GM18508 (cell line): ENCODE measurements around the gene SLC25A21.

Experiments
- ATAC-seq: cut with Tn5 transposase; IDR thresholded peaks from one replicate; pipeline ENCODE4 v1.9.1; 2021; ENCODE audit warnings: moderate number of reproducible peaks; ENCODE audit not compliant: insufficient read depth, unreplicated experiment

SLC25A21 gene

GRCh38 chr14:37051680-37052079 is 120.7 kb downstream of the SLC25A21 start:
- ATAC-seq = no peak

DNA sequence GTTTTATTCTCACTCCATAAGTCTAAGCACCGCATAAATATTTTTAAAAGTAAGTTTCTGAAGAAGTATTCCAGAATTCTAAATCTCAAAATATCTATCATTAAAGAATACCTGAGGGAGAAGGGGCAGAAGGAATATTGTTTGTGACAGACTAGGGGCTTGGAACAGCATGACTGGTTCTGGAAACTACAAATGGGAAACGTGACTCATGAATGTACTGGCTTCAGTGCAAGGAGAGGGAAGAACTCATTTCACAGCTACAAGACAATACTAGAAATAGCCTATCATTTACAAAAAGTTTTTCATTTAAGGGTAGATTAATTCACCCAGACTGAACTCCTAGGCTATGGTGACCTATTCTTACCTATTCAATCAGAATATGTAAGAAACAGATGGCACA is 121.3 kb downstream of the SLC25A21 start:
- no peak for ATAC-seq

GRCh38 chr14:37048666-37049071 is 123.7 kb downstream of the SLC25A21 start:
- ATAC-seq = no peak

DNA sequence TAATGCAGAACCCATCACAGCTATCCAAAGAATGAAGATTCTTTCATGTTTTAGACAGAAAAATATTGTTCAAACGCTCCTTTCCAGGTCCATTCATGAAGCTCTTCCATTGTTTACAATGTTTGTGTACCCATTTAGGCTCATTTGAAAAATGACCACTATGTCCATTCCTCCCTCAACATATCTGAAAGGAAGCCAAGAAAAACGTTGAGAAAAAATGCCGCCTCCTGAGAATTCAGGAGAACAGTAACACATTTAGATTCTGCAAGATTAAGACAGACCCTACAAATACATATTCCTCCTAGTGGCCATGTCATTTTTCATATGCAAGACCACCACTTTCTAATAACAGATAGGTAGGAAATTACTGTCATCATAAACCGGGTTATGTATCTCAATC is 124.4 kb downstream of the SLC25A21 start:
- no peak for ATAC-seq

DNA sequence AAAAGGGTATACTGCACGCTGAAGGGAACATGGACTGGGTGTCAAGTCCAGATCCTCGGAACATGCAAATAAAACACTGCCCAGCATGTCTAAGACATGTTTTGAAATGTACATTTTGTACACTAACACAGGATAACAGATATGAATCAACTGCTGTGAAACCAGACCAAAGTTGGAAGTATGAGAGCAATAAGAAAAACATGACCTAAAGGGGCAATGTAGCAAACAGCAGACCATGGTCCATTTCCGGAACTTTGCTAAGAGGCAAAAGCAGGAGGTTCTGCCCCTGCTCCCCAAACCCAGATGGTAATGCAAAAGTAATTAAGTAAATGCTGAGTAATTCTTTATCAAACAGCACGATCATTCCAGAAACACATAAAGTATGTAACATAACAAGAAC is 125.2 kb downstream of the SLC25A21 start:
- ATAC-seq = no peak

DNA sequence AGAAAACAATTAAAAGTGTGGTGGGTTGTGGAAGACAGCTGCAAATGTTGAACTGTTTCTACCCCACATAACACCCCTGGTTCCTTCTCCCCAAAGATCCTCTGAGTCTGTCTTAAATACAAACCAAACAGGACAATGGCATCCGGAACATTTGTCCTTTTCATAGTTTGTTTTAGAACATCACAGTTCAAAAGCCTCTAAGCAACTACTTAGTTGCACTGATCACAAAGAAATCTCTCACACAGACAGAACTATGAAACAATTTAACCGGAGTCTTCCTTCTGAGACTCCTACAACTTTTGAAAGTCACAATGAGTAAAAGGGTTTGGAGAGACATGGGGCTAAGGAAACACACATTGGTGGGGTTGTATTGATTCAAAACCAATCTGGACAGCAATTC is 125.6 kb downstream of the SLC25A21 start:
- ATAC-seq = no peak

DNA sequence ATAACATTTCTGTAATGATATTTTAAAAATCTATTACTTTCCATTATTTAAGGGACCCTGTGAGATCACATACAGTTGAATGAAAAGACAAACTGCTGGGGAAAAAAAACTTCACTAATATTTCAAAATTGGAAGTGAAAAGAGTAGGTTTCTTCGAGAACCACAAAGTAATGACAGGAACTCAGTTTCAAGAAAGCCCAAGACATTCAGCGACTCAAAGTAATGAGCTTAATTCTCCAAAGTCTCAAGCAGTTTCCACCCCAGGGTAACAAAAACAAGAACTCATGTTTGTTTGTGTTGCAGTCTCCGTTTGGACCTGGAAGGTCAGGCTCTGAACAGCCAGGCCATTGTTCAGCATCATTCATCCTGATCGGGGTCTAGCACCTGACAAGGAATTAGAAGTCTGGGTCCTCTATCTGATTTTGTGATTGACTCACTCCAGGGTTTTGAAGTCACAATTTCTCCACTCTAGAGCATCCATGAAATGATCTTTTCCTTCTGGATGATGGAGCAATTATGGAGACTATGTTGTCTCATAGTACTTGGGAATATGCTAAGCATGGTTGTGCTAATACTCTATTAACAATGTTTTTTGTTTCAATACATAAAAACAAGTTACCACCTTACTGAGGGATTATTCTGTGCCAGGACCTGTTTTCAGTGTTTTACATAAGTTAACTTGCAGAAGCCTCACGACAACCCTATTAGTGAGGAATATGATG is 126.9 kb downstream of the SLC25A21 start:
- no peak for ATAC-seq

DNA sequence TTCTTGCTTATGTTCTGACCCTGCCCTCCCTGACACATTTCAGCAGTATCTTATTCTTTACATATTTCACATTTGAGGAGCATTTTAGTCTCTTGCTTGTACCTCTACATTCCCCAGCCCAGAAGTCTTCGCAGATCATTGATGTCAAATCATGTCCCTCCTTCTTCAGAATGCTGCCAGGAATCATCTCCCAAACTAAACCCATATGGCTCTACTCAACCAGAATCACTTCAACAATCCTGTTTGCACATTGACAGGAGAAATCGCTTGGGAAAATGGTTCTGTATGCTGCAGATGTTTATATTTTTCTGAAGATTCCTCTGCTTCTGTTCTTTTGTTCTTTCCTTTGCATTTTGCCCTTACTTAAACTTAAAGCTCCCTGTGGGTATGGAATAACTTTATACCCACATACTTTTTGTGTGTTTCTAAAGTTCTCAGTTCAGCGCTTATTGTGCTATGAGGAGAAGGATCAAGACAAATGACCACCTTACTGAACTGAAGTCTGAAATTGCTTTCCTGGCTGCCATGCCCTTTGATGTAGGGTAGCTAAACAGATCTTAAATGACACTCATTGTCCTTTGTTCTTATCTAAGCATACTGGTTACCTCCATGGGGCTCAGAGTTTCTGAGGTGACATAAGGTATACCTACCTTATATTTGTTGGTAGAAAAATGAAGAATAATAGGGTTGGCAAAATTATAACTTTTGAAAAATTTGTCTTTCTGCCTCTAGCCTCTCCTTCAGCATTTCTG is 134.6 kb downstream of the SLC25A21 start:
- no peak for ATAC-seq

GRCh38 chr14:37036669-37037341 is 135.6 kb downstream of the SLC25A21 start:
- ATAC-seq = no peak

GRCh38 chr14:37035401-37035800 is 137.0 kb downstream of the SLC25A21 start:
- no peak for ATAC-seq

DNA sequence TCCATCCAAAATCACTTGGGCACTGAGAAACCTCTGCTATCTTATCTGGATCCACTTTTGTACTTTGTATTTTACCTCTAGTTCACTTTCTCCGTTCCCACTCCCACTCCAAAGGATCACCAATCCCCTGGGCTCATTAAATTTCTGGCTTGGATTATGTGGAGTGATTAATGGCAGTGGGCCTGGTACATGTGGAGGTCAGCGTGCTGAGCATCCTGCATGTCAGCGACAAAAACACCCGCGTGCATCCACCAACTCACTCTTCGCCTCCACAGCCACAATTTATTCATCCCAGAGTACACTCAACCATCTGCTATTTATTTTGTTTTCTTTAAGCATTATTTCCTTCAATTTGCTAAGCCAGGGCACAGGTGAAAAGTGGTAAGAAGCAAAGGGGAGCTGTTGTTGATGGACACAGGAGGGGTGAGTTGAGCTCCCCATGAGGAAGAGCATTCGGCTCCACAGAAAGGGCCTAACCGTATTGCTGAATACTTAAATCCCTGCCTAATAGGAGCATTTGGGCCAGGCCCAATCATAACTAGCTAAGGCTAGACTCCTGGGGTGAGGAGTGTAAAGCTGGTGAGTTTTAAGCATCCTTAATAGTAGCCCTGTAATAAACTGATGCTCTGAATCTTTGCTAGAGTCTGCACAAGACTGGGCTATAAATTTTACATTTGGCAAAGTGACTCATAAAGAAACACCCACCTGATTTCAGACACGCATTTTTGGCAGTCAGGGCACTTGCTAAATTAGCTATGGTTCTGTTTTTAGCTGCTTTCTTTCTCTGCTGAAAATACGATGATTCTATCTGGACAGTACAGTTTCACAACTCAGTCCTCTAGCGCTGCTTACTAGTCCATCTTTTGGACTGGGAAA is 137.8 kb downstream of the SLC25A21 start:
- no peak for ATAC-seq

- no peak for ATAC-seq
Measured at GRCh38 chr14:37032863-37033262, 139.5 kb downstream of the SLC25A21 start.

- ATAC-seq = no peak
Measured at GRCh38 chr14:37027188-37027824, 145.1 kb downstream of the SLC25A21 start.

GRCh38 chr14:37023875-37024565 is 148.4 kb downstream of the SLC25A21 start:
- ATAC-seq = no peak

DNA sequence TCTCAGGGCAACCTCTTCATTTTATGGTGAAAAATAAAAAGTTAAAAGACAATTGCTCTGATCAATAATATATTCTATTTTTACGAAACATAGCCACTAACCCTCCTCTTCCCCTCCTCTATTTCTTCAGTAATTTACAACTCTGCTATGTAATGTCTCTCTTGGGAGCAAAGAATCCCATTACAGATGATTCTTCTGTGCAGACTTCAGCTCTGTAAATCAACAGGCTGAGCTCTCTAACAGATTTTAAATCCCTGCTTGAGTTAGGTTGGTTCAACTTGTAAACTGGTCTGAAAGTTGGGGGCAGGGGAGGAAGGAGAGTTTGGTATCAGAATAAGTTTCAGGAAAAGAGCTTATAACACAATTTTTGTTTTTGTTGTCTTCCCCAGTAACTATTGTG is 151.0 kb downstream of the SLC25A21 start:
- ATAC-seq = no peak

DNA sequence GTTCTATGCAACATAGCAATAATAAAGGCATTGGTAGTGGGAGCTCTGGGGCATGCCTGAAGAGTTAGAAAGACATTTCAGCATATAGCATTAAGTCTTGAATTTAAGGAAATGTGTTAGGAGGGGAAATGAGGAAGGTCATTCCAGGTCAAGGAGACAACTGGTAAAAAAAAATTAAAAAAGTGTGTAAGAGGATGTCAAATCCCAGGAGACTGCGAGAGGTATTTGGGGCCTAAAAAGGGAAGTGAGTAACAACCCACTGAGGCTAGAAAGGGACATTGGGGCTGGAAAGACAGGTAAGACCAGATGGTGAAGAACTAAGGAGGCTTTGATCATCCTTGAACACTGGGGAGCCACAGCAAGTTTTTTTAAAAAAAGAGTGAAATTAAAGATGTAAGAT is 152.9 kb downstream of the SLC25A21 start:
- no peak for ATAC-seq

GRCh38 chr14:37018571-37019240 is 153.7 kb downstream of the SLC25A21 start:
- no peak for ATAC-seq

GRCh38 chr14:37013078-37013477 is 159.3 kb downstream of the SLC25A21 start:
- no peak for ATAC-seq

GRCh38 chr14:36998686-36999085 is 173.7 kb downstream of the SLC25A21 start:
- ATAC-seq = no peak
